ENCODE measurements around the gene TBXAS1.

GRCh38 chr7:139959718-139960117 lies 130.7 kb downstream of the TBXAS1 start:
- TF ChIP-seq CTCF (IDR thresholded peaks at IDR 0.05 in 4 of 5, conservative IDR thresholded peaks at IDR 0.05 in 1 of 5), result no peak
- TF ChIP-seq POLR2A (IDR thresholded peaks at IDR 0.05), result no peak

Data from gastrocnemius medialis (tissue), 4 donors.